Osteoblast (primary cell): Measurements from ENCODE around the gene SPATA45. TPM values are rescaled to one million over a fixed set of nuclear protein-coding genes. Genes with fewer than 3 reads are reported as not detected.

Experiments used
- DNase-seq: peaks from one replicate; pipeline ENCODE4 v3.0.0; 2011; ENCODE audit warnings: low spot score, mixed read lengths; ENCODE audit not compliant: insufficient read length; ENCODE audit errors: missing footprints
- H2AFZ ChIP-seq: 2 replicates; pipeline ENCODE4 v1.6.0; 2011; ENCODE audit warnings: mild to moderate bottlenecking, low read length
- H3K27ac ChIP-seq: 2 replicates; pipeline ENCODE4 v1.5.1; 2011; ENCODE audit warnings: mild to moderate bottlenecking, low read depth, low read length, moderate library complexity
- H3K27me3 ChIP-seq: 2 replicates; pipeline ENCODE4 v1.6.0; 2012; ENCODE audit warnings: mild to moderate bottlenecking, control low read depth, inconsistent platforms, low read length, moderate library complexity; ENCODE audit not compliant: insufficient read depth
- H3K36me3 ChIP-seq: 2 replicates; pipeline ENCODE4 v1.5.1; 2011; ENCODE audit warnings: mild to moderate bottlenecking, low read length, control low read depth, moderate library complexity; ENCODE audit not compliant: insufficient read depth
- H3K4me1 ChIP-seq: 2 replicates; pipeline ENCODE4 v1.5.1; 2011; ENCODE audit warnings: mild to moderate bottlenecking, low read length, control low read depth, moderate library complexity; ENCODE audit not compliant: insufficient read depth
- H3K4me2 ChIP-seq: 2 replicates; pipeline ENCODE4 v1.6.0; 2011; ENCODE audit warnings: mild to moderate bottlenecking, low read length; ENCODE audit not compliant: insufficient read depth
- H3K4me3 ChIP-seq: fragments of 200-600 bp; sonication (generic); 3 replicates; pipeline ENCODE4 v1.5.1; 2012; ENCODE audit warnings: mild to moderate bottlenecking, low read length, inconsistent platforms; ENCODE audit not compliant: insufficient read depth
- H3K79me2 ChIP-seq: 2 replicates; pipeline ENCODE4 v1.6.0; 2012; ENCODE audit warnings: mild to moderate bottlenecking, low read length, control low read depth, inconsistent platforms; ENCODE audit not compliant: insufficient read depth
- H3K9me3 ChIP-seq: 2 replicates; pipeline ENCODE4 v1.5.1; 2011; ENCODE audit warnings: low read depth, low read length, control low read depth
- H4K20me1 ChIP-seq: 2 replicates; pipeline ENCODE4 v1.6.0; 2012; ENCODE audit warnings: mild to moderate bottlenecking, low read length, control low read depth; ENCODE audit not compliant: insufficient read depth
- total RNA-seq: library from RNA; depleted of rRNA; stranded (reverse); fragments of >200 nt; gene quantifications from 2 replicates; pipeline ENCODE4 v1.2.3, GENCODE V29; 2012
- TF ChIP-seq, protein P1 (sequence below): IDR thresholded peaks from 2 replicates; pipeline ENCODE4 v1.5.1; 2011; ENCODE audit warnings: mild to moderate bottlenecking, low read depth, low read length, moderate library complexity; ENCODE audit errors: extremely low read depth

SPATA45 gene
- total RNA-seq, 1 donor, result not detected

DNA sequence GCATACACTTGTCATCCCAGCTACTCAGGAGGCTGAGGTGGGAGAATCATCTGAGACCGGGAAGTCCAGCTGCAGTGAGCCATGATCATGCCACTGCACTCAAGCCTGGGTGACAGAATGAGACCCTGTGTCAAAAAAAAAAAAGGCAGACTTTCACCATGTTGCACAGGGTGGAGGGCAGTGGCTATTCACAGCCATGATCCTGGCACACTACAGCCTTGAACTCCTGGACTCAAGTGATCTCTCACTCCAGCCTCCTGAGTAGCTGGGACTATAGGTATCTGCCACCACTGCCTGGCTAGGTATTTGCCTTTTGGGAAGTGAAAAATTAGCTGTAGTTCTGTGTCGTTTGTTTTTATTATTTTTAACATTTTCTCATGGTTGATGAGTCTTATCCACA lies 19.1 kb downstream of the SPATA45 start:
- TF ChIP-seq, protein P1, sequence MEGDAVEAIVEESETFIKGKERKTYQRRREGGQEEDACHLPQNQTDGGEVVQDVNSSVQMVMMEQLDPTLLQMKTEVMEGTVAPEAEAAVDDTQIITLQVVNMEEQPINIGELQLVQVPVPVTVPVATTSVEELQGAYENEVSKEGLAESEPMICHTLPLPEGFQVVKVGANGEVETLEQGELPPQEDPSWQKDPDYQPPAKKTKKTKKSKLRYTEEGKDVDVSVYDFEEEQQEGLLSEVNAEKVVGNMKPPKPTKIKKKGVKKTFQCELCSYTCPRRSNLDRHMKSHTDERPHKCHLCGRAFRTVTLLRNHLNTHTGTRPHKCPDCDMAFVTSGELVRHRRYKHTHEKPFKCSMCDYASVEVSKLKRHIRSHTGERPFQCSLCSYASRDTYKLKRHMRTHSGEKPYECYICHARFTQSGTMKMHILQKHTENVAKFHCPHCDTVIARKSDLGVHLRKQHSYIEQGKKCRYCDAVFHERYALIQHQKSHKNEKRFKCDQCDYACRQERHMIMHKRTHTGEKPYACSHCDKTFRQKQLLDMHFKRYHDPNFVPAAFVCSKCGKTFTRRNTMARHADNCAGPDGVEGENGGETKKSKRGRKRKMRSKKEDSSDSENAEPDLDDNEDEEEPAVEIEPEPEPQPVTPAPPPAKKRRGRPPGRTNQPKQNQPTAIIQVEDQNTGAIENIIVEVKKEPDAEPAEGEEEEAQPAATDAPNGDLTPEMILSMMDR, result no peak
- Histone ChIP-seq H4K20me1 (no peaks in the 10 kb centered on the region), H3K4me2 (no peak overlapping the region), H3K27ac (no peak overlapping the region), H3K79me2 (no peaks in the 10 kb centered on the region), H3K9me3 (peaks cover 6% of the 10 kb centered on the region), H3K27me3 (no peaks in the 10 kb centered on the region), H3K36me3 (no peaks in the 10 kb centered on the region), H3K4me1 (no peaks in the 10 kb centered on the region), H3K4me3 (no peak overlapping the region), H2AFZ (no peak overlapping the region)
- DNase-seq, result peak; percentile 3

DNA sequence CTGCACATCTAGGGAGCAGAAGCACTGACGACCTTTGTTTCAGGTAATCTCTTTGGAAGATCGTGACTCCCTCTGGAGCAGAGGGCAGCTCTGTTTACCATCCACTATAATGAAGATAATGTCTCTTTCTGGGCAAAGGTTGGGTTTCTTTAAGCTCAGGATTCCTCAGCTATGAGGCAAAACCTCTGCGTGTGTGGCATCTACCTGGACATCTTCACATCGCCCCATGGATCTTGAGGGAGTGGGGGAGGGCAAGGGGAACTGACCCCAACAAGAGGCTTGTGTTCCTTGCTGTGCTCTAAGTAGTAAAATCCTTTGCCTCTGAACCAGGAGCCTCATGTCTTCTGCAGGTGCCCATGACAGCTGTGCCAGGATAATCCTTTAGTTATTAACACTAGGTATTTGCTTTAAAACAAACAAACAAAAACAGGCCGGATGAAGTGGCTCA lies 19.6 kb downstream of the SPATA45 start:
- Histone ChIP-seq H3K36me3 (no peaks in the 10 kb centered on the region), H3K27me3 (no peaks in the 10 kb centered on the region), H3K27ac (no peak overlapping the region), H4K20me1 (no peaks in the 10 kb centered on the region), H3K4me1 (no peaks in the 10 kb centered on the region), H3K9me3 (peaks cover 6% of the 10 kb centered on the region), H3K4me2 (no peak overlapping the region), H3K4me3 (no peak overlapping the region), H3K79me2 (no peaks in the 10 kb centered on the region), H2AFZ (no peak overlapping the region)
- TF ChIP-seq, protein P1, result no peak
- no peak for DNase-seq

DNA sequence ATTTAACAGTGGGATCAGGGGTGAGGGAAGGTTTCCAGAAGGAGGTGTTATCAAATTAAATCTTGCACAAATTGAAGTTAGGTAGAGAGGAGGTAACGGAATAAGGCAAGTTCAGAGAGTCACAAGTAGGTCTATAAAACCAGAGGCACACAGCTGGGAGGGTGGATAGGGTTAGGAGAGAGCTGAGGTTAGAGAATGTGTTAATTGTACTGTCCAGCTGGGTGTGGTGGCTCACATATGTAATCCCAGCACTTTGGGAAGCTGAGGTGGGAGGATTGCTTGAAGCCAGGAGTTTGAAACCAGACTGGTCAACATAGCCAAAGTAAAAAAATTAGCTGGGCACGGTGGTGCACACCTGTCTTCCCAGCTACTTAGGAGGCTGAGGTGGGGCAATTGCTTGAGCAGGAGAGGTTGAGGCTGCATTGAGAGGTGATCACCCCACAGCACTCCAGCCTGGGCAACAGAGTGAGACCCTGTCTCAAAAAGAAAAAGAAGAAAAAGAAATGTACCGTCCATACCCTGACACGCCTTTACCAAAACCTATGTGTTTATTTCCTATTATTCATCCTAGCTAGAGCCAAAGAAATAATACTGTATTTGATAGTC lies 20.2 kb downstream of the SPATA45 start:
- Histone ChIP-seq H3K36me3 (no peaks in the 10 kb centered on the region), H4K20me1 (no peaks in the 10 kb centered on the region), H3K79me2 (no peaks in the 10 kb centered on the region), H3K27me3 (no peaks in the 10 kb centered on the region), H2AFZ (no peak overlapping the region), H3K4me3 (no peak overlapping the region), H3K4me2 (no peak overlapping the region), H3K4me1 (no peaks in the 10 kb centered on the region), H3K27ac (no peak overlapping the region), H3K9me3 (peaks cover 6% of the 10 kb centered on the region)
- TF ChIP-seq, protein P1, result no peak
- DNase-seq, result no peak

DNA sequence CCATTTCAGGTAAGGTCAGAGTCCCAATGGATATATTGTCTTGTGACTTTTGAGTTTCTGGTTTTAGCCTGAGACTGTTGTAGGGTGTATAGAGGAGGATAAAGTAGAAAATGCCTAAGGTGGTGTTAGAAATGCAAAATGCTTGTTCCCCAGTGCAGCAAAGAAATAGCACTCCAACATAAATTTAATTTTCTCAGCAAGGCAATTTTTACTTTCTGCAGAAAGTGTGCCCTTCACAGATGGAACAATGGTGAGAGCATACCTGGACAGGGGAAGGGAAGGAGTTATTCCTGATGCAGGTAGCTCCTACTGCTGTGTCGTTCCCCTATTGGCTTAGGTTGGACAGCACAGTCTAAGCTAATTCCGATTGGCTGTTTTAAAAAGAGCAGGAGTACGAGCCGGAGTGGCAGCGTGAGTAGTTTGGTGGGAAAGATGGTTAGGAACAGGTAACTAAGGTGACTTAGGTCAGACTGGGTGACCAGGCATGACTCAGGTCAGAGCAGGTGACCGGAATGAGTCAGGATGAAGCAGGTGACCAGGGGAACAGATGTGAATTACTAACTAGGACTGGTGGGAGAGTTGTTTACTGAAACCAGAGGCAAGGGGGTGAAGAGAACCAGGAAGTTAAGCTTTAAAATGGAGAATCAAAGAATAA lies 21.5 kb downstream of the SPATA45 start:
- Histone ChIP-seq H4K20me1 (no peaks in the 10 kb centered on the region), H3K4me1 (no peaks in the 10 kb centered on the region), H3K4me3 (no peak overlapping the region), H3K79me2 (no peaks in the 10 kb centered on the region), H3K27me3 (no peaks in the 10 kb centered on the region), H3K36me3 (no peaks in the 10 kb centered on the region), H2AFZ (no peak overlapping the region), H3K9me3 (peaks cover 6% of the 10 kb centered on the region), H3K27ac (no peak overlapping the region), H3K4me2 (no peak overlapping the region)
- no peak for DNase-seq
- TF ChIP-seq, protein P1, result no peak
